HepG2 (cell line): ENCODE results near the gene SPIRE1. TPM values are rescaled to one million over a fixed set of nuclear protein-coding genes. Genes with fewer than 3 reads are reported as not detected.
A peak's percentile ranks its signal among the peaks of the same experiment; 100 is the strongest.

ENCODE experiments used
- CBFB ChIP-seq: sonication (generic); formaldehyde crosslinking; IDR thresholded peaks from 2 replicates; pipeline ENCODE4 v1.4.0; 2020; ENCODE audit warnings: missing genetic modification reagents
- CBX1 ChIP-seq: IDR thresholded peaks from one replicate; pipeline ENCODE4 v1.6.1; 2016; ENCODE audit warnings: antibody characterized with exemption, low read depth
- CEBPB ChIP-seq: IDR thresholded peaks from 2 replicates; pipeline ENCODE4 v1.6.1; 2011; ENCODE audit warnings: low read depth, low read length, improper control_type of control experiment, borderline replicate concordance
- FLYWCH1 ChIP-seq: sonication (generic); formaldehyde crosslinking; IDR thresholded peaks from 2 replicates; pipeline ENCODE4 v1.8.1; 2023; ENCODE audit warnings: mild to moderate bottlenecking, missing genetic modification reagents
- FOXC1 ChIP-seq: sonication (generic); formaldehyde crosslinking; IDR thresholded peaks from 2 replicates; pipeline ENCODE4 v1.8.0; 2022; ENCODE audit warnings: mild to moderate bottlenecking, missing genetic modification reagents, borderline replicate concordance
- HNRNPH1 ChIP-seq: fragments of 200-400 bp; formaldehyde crosslinking; optimal IDR thresholded peaks from 2 replicates; pipeline ENCODE3; 2017; ENCODE audit warnings: mild to moderate bottlenecking, low read depth, low read length
- NCOA2 ChIP-seq: sonication (generic); formaldehyde crosslinking; IDR thresholded peaks from 2 replicates; pipeline ENCODE4 v1.8.0; 2022; ENCODE audit warnings: inconsistent platforms
- NRL ChIP-seq: sonication (generic); formaldehyde crosslinking; IDR thresholded peaks from 2 replicates; pipeline ENCODE4 v1.5.0; 2020; ENCODE audit warnings: missing genetic modification reagents, mild to moderate bottlenecking, moderate library complexity, borderline replicate concordance
- RCOR2 ChIP-seq: IDR thresholded peaks from 2 replicates; pipeline ENCODE4 v1.6.1; 2016; ENCODE audit warnings: missing biosample characterization, missing genetic modification reagents
- SOX6 ChIP-seq, 2 experiments: fragments of 450-650 bp in 1 of 2; sonication (generic) in 1 of 2; formaldehyde crosslinking in 1 of 2; IDR thresholded peaks; 2 replicates each; pipeline versions ENCODE4 v1.4.0 to v1.6.1; 2017 to 2020; ENCODE audit warnings: antibody characterized with exemption in 1 of 2, mild to moderate bottlenecking in 1 of 2, missing genetic modification reagents in 1 of 2
- SP1 ChIP-seq, 2 experiments: fragments of 450-650 bp in 1 of 2; sonication (generic) in 1 of 2; formaldehyde crosslinking in 1 of 2; IDR thresholded peaks; 2 replicates each; pipeline versions ENCODE4 v1.4.0 to v1.6.1; 2016 to 2020; ENCODE audit warnings: missing genetic modification reagents in 1 of 2
- SP4 ChIP-seq: sonication (generic); formaldehyde crosslinking; IDR thresholded peaks from 2 replicates; pipeline ENCODE4 v1.8.1; 2023; ENCODE audit warnings: mild to moderate bottlenecking, missing genetic modification reagents
- TMF1 ChIP-seq: sonication (generic); formaldehyde crosslinking; IDR thresholded peaks from 2 replicates; pipeline ENCODE4 v1.8.1; 2022; ENCODE audit warnings: low read depth, missing genetic modification reagents
- ZNF331 ChIP-seq: sonication (generic); formaldehyde crosslinking; IDR thresholded peaks from 2 replicates; pipeline ENCODE4 v1.4.0; 2020; ENCODE audit warnings: missing genetic modification reagents
- ZNF564 ChIP-seq: sonication (generic); formaldehyde crosslinking; IDR thresholded peaks from 2 replicates; pipeline ENCODE4 v1.8.1; 2023; ENCODE audit warnings: mild to moderate bottlenecking, missing genetic modification reagents
- ZNF746 ChIP-seq: sonication (generic); formaldehyde crosslinking; IDR thresholded peaks from 2 replicates; pipeline ENCODE4 v1.8.0; 2022; ENCODE audit warnings: mild to moderate bottlenecking, missing genetic modification reagents
- ZNF773 ChIP-seq: sonication (generic); formaldehyde crosslinking; IDR thresholded peaks from 2 replicates; pipeline ENCODE4 v1.4.0; 2020; ENCODE audit warnings: missing genetic modification reagents, borderline replicate concordance
- ZNF777 ChIP-seq: sonication (generic); formaldehyde crosslinking; IDR thresholded peaks from 2 replicates; pipeline ENCODE4 v1.4.0; 2020; ENCODE audit warnings: missing genetic modification reagents
- polyA plus RNA-seq, 8 experiments: library from polyadenylated mRNA; depleted of rRNA in 3 of 8; stranded (reverse) in 7 of 8; unstranded in 1 of 8; fragments of >200 nt; fragmentation: Illumina TruSeq in 4 of 8; extraction: Trizol in 4 of 8; gene quantifications; 2 replicates each; pipeline versions ENCODE4 v1.2.1 to v1.2.3, GENCODE V29; 2011 to 2016; ENCODE audit warnings: low read depth in 4 of 8, missing spikeins in 1 of 8, mixed read lengths in 1 of 8; ENCODE audit not compliant: insufficient read depth in 1 of 8
- total RNA-seq, 5 experiments: library from RNA; depleted of rRNA; stranded (reverse); fragments of >200 nt; fragmentation: Illumina TruSeq; extraction: Trizol; gene quantifications; 2 replicates each; pipeline ENCODE4 v1.2.3, GENCODE V29; 2016; ENCODE audit warnings: low read depth in 1 of 5
- TF ChIP-seq, protein P1 (sequence below): sonication (generic); formaldehyde crosslinking; IDR thresholded peaks from 2 replicates; pipeline ENCODE4 v1.5.1; 2020; ENCODE audit warnings: missing genetic modification reagents, mild to moderate bottlenecking, borderline replicate concordance
- TF ChIP-seq, protein P2 (sequence below): sonication (generic); formaldehyde crosslinking; IDR thresholded peaks from 2 replicates; pipeline ENCODE4 v1.5.0; 2020; ENCODE audit warnings: mild to moderate bottlenecking, missing genetic modification reagents, moderate library complexity
- TF ChIP-seq, protein P3 (sequence below): sonication (generic); formaldehyde crosslinking; IDR thresholded peaks from 2 replicates; pipeline ENCODE4 v1.4.0; 2020; ENCODE audit warnings: low read depth, mild to moderate bottlenecking, missing genetic modification reagents
- TF ChIP-seq, protein P4 (sequence below): sonication (generic); formaldehyde crosslinking; IDR thresholded peaks from 2 replicates; pipeline ENCODE4 v1.8.0; 2022; ENCODE audit warnings: mild to moderate bottlenecking, missing genetic modification reagents, moderate library complexity

The SPIRE1 gene
- total and polyA plus RNA-seq, 2 of the 13 experiments (the other 11 are each of a cell fraction or from before 2014, with no cell fraction given), result 9.9 to 21.3 TPM

DNA sequence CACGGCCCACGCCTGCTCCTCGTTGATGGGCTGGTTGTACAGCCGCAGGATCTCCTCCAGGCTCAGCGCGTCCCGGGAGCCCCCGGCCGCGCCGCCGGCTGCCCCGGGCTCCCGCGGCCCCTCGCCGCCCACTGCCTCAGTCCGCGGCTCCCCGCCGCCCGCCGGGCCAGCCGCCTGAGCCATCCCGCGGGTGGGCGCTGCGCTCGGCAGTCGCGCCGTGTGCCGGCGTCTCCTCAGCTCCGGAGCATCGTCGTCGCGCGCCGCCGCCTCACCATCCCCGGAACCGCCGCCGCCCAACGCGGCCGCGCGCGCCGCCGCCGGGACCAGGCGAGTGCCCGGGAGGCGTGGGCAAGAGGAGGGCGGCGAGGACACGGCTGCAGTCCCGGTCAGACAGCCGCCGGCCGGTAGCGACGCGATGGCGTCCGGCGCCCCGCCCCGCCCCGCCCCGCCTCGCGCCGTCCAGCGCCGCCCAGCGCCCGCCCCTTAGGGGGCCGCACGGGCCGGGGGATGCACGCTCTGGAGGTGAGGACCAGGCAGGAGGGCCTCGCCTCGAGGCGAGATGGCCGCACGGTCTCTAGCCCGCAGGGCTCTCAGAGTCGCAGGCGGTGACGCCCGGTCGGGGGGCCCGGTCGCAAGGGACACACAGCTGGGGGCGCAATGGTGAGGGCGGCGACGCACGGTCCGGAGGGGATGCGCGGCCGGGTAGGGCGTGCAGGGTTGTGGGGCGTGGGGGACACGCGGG lies at the start of gene SPIRE1 (continued):
- TF ChIP-seq, protein P1, sequence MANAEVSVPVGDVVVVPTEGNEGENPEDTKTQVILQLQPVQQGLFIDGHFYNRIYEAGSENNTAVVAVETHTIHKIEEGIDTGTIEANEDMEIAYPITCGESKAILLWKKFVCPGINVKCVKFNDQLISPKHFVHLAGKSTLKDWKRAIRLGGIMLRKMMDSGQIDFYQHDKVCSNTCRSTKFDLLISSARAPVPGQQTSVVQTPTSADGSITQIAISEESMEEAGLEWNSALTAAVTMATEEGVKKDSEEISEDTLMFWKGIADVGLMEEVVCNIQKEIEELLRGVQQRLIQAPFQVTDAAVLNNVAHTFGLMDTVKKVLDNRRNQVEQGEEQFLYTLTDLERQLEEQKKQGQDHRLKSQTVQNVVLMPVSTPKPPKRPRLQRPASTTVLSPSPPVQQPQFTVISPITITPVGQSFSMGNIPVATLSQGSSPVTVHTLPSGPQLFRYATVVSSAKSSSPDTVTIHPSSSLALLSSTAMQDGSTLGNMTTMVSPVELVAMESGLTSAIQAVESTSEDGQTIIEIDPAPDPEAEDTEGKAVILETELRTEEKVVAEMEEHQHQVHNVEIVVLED (CRISPR knock-in tag), result no peak
- TF ChIP-seq, protein P2, sequence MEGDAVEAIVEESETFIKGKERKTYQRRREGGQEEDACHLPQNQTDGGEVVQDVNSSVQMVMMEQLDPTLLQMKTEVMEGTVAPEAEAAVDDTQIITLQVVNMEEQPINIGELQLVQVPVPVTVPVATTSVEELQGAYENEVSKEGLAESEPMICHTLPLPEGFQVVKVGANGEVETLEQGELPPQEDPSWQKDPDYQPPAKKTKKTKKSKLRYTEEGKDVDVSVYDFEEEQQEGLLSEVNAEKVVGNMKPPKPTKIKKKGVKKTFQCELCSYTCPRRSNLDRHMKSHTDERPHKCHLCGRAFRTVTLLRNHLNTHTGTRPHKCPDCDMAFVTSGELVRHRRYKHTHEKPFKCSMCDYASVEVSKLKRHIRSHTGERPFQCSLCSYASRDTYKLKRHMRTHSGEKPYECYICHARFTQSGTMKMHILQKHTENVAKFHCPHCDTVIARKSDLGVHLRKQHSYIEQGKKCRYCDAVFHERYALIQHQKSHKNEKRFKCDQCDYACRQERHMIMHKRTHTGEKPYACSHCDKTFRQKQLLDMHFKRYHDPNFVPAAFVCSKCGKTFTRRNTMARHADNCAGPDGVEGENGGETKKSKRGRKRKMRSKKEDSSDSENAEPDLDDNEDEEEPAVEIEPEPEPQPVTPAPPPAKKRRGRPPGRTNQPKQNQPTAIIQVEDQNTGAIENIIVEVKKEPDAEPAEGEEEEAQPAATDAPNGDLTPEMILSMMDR, result peak; percentile 38
- no peak for TF ChIP-seq ZNF746 (CRISPR knock-in tag)
- TF ChIP-seq NRL, result no peak
- no peak for TF ChIP-seq CEBPB
- TF ChIP-seq ZNF773 (CRISPR knock-in tag), result no peak
- no peak for TF ChIP-seq CBFB (CRISPR knock-in tag)
- peak; percentile 56; the same call in 1 of the 2 replicates for TF ChIP-seq SP4 (CRISPR knock-in tag)
- TF ChIP-seq ZNF564 (CRISPR knock-in tag), result 0 out of 2 replicates have a peak, but pooled peaks have one; percentile 33
- TF ChIP-seq SOX6 (IDR thresholded peaks at IDR 0.05), result no peak
- no peak for TF ChIP-seq SOX6 (CRISPR knock-in tag; IDR thresholded peaks at IDR 0.05)
- no peak for TF ChIP-seq FOXC1 (CRISPR knock-in tag)
- TF ChIP-seq HNRNPH1, result no peak
- TF ChIP-seq, protein P3, sequence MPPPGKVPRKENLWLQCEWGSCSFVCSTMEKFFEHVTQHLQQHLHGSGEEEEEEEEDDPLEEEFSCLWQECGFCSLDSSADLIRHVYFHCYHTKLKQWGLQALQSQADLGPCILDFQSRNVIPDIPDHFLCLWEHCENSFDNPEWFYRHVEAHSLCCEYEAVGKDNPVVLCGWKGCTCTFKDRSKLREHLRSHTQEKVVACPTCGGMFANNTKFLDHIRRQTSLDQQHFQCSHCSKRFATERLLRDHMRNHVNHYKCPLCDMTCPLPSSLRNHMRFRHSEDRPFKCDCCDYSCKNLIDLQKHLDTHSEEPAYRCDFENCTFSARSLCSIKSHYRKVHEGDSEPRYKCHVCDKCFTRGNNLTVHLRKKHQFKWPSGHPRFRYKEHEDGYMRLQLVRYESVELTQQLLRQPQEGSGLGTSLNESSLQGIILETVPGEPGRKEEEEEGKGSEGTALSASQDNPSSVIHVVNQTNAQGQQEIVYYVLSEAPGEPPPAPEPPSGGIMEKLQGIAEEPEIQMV (CRISPR knock-in tag), result no peak
- TF ChIP-seq ZNF777, result 0 out of 2 replicates have a peak, but pooled peaks have one; percentile 27
- no peak for TF ChIP-seq ZNF331 (CRISPR knock-in tag)
- TF ChIP-seq, protein P4, sequence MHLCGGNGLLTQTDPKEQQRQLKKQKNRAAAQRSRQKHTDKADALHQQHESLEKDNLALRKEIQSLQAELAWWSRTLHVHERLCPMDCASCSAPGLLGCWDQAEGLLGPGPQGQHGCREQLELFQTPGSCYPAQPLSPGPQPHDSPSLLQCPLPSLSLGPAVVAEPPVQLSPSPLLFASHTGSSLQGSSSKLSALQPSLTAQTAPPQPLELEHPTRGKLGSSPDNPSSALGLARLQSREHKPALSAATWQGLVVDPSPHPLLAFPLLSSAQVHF (CRISPR knock-in tag), result no peak
- TF ChIP-seq TMF1 (CRISPR knock-in tag), result no peak
- no peak for TF ChIP-seq FLYWCH1 (CRISPR knock-in tag)
- no peak for TF ChIP-seq CBX1
- no peak for TF ChIP-seq NCOA2 (CRISPR knock-in tag)
- no peak for TF ChIP-seq SP1 (IDR thresholded peaks at IDR 0.05)
- peak; percentile 64 for TF ChIP-seq SP1 (CRISPR knock-in tag; IDR thresholded peaks at IDR 0.05)
- TF ChIP-seq RCOR2, result no peak
